SU-DHL-6 (cell line): ENCODE results near the gene SLC25A44.

ENCODE experiments used
- EZH2phosphoT487 ChIP-seq: fragments of 200-600 bp; sonication (generic), shearing (Covaris generic); conservative IDR thresholded peaks from 2 replicates; pipeline ENCODE4 v1.6.1; 2018; ENCODE audit warnings: mild to moderate bottlenecking, antibody characterized with exemption, low read length, moderate library complexity, mixed read lengths
- TF ChIP-seq, protein P1 (sequence below): fragments of 200-600 bp; sonication (generic); IDR thresholded peaks from one replicate; pipeline ENCODE4 v1.5.1; 2017; ENCODE audit warnings: antibody characterized with exemption, mild to moderate bottlenecking, low read length, moderate library complexity; ENCODE audit not compliant: insufficient read depth, poor library complexity, severe bottlenecking

DNA sequence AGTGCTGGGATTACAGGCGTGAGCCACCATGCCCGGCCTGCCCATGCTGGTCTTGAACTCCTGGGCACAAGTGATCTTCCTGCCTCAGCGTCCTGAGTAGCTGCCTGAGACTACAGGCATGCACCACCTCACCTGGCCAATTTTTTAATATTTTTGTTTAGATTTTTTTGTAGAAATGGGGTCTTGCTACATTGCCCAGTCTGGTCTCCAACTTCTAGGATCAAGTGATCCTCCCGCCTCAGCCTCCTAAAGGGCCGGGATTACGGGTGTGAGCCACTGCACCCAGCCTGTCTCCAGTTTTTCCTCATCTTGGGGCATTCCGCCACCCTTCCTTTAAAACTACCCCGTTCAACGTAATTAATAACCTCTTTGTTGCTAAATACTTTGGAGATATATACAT lies 26.3 kb downstream of the SLC25A44 start:
- TF ChIP-seq, protein P1, sequence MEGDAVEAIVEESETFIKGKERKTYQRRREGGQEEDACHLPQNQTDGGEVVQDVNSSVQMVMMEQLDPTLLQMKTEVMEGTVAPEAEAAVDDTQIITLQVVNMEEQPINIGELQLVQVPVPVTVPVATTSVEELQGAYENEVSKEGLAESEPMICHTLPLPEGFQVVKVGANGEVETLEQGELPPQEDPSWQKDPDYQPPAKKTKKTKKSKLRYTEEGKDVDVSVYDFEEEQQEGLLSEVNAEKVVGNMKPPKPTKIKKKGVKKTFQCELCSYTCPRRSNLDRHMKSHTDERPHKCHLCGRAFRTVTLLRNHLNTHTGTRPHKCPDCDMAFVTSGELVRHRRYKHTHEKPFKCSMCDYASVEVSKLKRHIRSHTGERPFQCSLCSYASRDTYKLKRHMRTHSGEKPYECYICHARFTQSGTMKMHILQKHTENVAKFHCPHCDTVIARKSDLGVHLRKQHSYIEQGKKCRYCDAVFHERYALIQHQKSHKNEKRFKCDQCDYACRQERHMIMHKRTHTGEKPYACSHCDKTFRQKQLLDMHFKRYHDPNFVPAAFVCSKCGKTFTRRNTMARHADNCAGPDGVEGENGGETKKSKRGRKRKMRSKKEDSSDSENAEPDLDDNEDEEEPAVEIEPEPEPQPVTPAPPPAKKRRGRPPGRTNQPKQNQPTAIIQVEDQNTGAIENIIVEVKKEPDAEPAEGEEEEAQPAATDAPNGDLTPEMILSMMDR = no peak
- TF ChIP-seq EZH2phosphoT487 = no peak
